ENCODE measurements around the gene FMNL2. TPM values are rescaled to one million over a fixed set of nuclear protein-coding genes. Genes with fewer than 3 reads are reported as not detected.

Gene FMNL2
- total RNA-seq, 1 experiment from 2014 or later, result 37.5 TPM

DNA sequence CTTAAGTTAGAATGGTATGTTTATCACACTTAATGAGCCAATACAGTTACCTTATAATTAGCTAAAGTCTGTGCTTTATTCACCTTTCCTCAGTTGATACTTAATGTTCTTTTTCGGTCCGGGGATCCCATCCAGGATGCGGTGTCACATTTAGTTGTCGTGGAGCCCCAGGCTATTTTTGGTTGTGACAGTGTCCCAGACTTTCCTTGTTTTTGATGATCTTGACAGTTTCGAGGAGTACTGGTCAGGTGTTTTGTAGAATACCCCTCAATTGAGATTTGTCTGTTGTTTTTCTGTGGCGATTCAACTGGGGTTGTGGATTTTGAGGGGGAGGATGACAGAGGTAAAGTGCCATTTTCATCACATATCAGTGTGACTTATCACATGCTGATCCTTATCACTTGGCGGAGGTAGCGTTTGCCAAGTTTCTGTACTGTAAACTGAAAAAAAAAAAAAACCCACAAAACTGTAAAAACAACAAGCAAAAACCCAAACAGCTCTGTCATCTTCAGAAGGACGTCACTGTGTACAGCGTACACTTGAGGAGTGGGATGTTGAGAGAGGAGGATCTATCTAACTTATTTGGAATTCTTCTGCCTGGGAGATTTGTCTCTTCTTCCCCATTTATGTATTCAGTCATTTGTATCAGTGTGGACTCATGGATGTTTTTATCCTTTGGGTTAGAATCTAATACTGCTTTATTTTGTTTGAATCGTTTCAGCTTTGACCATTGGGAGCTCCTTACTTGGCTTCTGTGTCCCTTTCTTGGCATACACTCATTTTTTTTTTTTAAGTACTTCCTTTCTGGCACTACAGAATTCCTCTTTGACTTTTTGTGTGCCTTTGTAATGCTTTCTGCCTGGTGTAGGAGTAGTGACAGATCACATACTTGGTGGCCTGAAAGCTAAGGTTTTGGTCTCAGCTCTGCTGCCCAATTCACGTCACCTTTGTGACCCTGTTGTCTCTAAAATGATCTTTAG lies 68.1 kb downstream of the FMNL2 start:
- peak; percentile 13 for DNase-seq (ENCODE audit: low spot score)

- DNase-seq (ENCODE audit: low spot score), result peak; percentile 73
These were observed 70.5 kb downstream of the FMNL2 start for GRCh38 chr2:152405206-152406118.

DNA sequence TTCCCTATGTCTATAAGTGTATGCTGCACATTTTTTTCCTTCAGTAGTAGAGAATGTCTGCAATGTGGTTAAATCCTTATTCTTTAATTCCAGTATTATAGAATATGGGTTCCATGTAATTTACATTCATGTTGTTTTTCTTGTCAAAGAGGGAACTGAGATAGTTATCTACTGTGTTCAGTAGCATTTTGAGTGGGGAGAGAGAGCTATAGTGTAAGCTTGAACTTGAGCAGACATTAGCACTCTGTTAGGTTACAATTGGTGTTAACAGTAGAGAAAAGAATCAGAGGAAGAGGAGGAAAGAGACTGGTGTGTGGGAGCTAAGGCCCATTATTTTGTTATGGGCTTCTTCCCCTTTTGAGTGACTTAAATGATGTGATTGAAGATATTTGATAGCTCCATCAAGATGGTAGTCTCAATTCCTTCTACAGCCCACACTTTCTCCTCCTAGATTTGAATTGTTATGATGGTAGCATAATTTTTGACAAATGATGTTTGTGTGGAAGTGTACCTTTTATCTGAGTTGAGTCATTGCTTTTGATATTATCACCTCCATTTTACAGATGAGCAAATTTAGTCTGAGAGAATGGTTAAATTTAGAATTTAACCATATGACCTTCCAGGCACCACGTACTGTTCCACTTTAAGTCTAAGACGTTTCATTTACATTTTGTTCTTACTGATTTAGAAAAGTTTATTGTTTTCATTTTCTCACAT lies 71.3 kb downstream of the FMNL2 start:
- no peak for DNase-seq (ENCODE audit: low spot score)

GRCh38 chr2:152406836-152407161 lies 71.8 kb downstream of the FMNL2 start:
- DNase-seq (ENCODE audit: low spot score), result no peak

- DNase-seq (ENCODE audit: low spot score), result peak; percentile 53
These were observed 72.3 kb downstream of the FMNL2 start for GRCh38 chr2:152407204-152407721.

DNA sequence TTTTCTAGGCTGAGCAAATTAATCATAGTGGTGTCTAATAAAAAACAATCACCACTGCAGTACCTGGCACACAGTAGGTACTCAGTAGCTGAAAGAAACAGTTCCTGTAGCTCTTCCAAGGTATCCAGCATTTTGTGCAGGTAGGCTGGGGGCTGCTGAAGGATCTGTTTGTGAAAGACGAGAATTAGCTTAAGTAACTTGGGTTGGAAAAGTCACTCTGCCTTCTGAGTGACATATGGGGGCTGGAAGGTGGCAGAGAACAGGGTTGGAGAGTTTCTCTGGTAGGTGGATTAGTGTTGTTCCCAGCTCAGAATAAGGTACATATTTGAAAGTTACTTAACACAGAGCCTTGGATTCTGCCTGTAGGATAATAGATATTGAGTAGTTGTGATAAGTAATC lies 72.8 kb downstream of the FMNL2 start:
- DNase-seq (ENCODE audit: low spot score), result no peak

DNA sequence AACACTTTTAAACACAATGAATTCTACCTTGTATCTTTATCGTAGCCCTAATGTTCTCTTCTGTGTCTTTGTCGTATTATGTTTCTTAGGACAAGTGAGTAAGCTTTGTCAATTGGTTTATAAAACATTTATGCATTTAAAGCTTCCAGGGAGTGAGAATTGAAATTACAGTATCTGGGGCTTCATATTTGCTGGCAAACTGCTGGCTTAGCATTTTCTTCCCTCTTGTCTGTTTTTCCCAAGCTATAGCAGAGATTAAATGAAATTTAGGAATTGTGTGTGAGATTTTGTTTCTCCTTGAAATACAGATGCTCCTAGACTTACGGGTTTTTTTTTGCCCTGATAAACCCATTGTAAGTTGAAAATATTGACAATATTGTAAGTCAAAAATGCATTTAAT lies 73.3 kb downstream of the FMNL2 start:
- no peak for DNase-seq (ENCODE audit: low spot score)

DNA sequence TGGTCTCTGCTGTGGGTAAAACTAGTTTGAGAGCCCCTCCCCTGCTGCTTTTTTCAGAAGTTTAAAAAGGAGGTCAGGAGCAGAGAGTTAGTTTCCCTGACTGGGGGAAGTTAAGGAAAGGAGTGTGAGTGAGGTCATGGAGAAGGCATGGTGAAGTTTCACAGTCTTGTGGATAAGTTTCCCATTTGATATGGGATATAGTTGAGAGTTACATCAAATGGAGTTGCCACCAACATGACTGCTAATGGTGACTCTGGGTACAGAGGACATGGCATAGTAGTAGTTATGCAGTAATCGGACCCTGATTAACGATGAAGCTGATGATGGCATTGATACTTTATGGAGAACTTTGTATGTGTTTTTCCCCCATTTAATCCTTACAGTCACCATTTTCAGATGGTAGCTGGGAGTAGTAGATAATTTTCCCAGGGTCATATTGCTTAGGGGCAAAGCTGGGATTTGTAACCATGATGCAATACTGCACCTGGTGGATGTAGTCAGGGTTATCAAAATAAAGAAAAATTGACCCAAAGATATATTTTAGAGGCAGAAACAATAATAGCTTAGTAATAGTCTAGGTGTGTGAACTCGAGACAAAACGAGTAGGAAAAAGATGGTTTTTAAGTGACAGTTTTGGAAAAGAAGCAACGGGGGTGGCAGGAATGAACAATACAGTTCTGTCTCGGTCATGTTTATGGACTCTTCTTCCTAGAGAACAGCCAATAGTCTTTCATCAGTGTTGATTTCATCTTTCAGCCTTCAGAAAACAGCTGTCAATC lies 74.6 kb downstream of the FMNL2 start:
- no peak for DNase-seq (ENCODE audit: low spot score)

GRCh38 chr2:152410165-152410597 lies 75.2 kb downstream of the FMNL2 start:
- DNase-seq (ENCODE audit: low spot score), result no peak

DNA sequence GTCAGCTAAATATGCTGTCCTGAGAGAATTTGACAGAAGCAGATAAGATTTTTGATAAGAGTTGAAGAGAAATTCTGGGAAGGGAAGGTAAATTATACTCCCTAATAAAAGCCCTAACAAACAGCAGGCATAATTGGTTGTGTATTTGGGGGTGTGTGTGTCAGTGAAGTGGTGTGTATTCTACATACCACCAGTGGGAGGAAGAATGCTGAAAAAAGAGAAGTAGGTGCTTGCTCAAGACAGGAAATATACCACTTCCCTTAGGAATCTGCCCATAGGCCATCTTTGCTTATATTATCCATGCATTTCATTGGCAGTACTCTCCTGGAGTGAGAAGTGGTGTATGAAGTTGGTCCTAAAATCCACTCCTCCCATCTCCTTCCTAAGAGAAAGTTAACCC lies 76.2 kb downstream of the FMNL2 start:
- DNase-seq (ENCODE audit: low spot score), result no peak

- DNase-seq (ENCODE audit: low spot score), result no peak
These were observed 78.5 kb downstream of the FMNL2 start for GRCh38 chr2:152413228-152414030.

GRCh38 chr2:152415231-152415642 lies 80.3 kb downstream of the FMNL2 start:
- DNase-seq (ENCODE audit: low spot score), result peak; percentile 70

DNA sequence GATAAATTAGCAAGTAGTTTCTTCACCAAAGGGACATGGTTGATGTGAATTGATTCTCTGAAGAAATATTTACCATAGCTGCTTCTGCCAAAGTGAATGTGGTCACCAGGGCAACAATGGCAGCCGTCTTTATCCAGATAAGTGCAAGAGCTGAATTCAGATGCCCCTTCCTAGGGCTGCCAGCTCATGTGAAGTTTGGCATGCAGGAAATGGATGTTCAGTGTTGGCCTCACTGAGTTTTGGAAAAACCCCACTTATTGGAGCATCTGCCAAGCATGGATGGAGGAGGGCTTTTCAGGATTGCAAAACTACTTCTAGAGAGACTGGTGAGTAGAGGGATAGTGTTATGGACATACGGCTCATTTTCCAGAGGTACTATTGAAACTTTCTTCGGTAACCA lies 80.8 kb downstream of the FMNL2 start:
- DNase-seq (ENCODE audit: low spot score), result no peak

DNA sequence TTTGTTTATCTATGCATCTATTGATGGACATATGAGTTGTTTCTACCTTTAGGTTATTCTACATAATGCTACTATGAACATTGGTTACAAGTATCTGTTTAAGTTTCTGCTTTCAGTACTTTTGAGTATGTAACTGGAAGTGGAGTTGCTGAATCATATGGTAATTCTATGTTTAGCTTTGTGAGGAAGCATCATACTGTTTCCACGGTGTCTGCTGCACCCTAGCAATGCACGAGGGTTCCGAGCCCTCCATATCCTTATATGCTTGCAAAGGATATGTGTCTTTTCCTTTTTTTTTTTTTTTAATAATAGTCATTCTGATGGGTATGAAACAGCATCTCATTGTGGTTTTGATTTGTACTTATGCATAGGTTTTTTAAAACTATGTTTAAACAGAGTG lies 83.7 kb downstream of the FMNL2 start:
- no peak for DNase-seq (ENCODE audit: low spot score)

GRCh38 chr2:152419944-152420343 lies 85.0 kb downstream of the FMNL2 start:
- no peak for DNase-seq (ENCODE audit: low spot score)

DNA sequence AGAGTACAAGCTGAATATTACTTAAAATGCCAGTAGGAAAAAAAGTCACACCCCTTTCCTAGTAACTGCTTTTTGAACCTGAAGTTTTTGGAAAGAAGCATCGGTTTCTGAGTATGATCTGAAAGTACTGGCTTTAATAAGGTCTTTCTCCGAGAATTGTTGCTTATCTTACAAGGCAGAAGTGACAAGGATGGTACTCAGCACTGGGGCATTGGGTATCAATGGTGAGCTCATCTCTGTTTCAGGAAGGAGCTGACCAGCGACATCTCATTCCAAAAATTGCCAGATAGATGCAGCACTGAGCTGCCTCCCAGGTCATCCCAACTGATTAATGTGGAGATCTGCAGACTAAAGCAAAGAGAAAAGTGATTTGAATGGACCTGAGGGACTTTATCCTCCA lies 85.4 kb downstream of the FMNL2 start:
- DNase-seq (ENCODE audit: low spot score), result peak; percentile 23

DNA sequence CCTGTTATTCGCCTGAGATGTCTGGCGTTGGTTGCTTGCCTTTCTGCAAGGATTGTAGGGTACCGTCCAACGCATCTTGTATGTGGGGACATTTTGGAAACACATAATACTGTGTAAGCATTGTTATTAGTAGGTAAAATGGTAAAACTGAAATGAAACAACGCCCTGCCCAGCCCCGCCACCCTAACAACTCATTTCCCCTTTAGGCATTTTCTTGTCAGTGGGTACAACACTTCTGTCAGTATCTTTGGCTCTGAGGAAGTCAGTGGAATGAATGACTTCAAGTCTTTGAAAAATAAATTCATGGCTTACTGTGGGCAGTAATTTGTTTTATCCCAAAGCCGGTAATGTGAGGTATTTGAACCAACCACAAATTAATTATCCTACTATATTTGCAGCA lies 86.0 kb downstream of the FMNL2 start:
- DNase-seq (ENCODE audit: low spot score), result no peak

- peak; percentile 98 for DNase-seq (ENCODE audit: low spot score)
These were observed 86.8 kb downstream of the FMNL2 start for GRCh38 chr2:152421521-152422370.

GRCh38 chr2:152423684-152424083 lies 88.7 kb downstream of the FMNL2 start:
- no peak for DNase-seq (ENCODE audit: low spot score)
